H9 (cell line): ENCODE measurements around the gene MAPK8IP3. TPM values are rescaled to one million over a fixed set of nuclear protein-coding genes. Genes with fewer than 3 reads are reported as not detected.

Experiments
- DNase-seq: peaks from one replicate; pipeline ENCODE4 v3.0.0-alpha.2; 2017
- H2AFZ ChIP-seq: one replicate; pipeline ENCODE4 v1.6.1; 2013; ENCODE audit warnings: mild to moderate bottlenecking, low read length, control low read depth, moderate library complexity
- H2AK5ac ChIP-seq: 2 replicates; pipeline ENCODE4 v1.6.1; 2013; ENCODE audit warnings: low read length, control low read depth, mixed read lengths; ENCODE audit not compliant: insufficient read length
- H2BK120ac ChIP-seq: one replicate; pipeline ENCODE4 v1.6.1; 2013; ENCODE audit warnings: low read depth, mild to moderate bottlenecking, low read length, control low read depth, inconsistent platforms; ENCODE audit not compliant: poor library complexity, severe bottlenecking
- H2BK12ac ChIP-seq: 2 replicates; pipeline ENCODE4 v1.6.1; 2013; ENCODE audit warnings: low read length, control low read depth, mixed read lengths, low read depth; ENCODE audit not compliant: insufficient read length
- H2BK15ac ChIP-seq: 2 replicates; pipeline ENCODE4 v1.6.1; 2013; ENCODE audit warnings: low read depth, low read length, control low read depth
- H2BK20ac ChIP-seq: one replicate; pipeline ENCODE4 v1.6.1; 2013; ENCODE audit warnings: low read depth, mild to moderate bottlenecking, low read length, control low read depth, inconsistent platforms; ENCODE audit not compliant: poor library complexity, severe bottlenecking
- H2BK5ac ChIP-seq: 2 replicates; pipeline ENCODE4 v1.6.1; 2013; ENCODE audit warnings: low read length, control low read depth, mixed read lengths; ENCODE audit not compliant: insufficient read length
- H3K14ac ChIP-seq: 2 replicates; pipeline ENCODE4 v1.6.1; 2013; ENCODE audit warnings: low read length, control low read depth; ENCODE audit not compliant: insufficient read depth
- H3K18ac ChIP-seq: 2 replicates; pipeline ENCODE4 v1.6.1; 2013; ENCODE audit warnings: low read depth, mild to moderate bottlenecking, mixed read lengths, low read length, control low read depth; ENCODE audit not compliant: insufficient read length
- H3K23ac ChIP-seq: 2 replicates; pipeline ENCODE4 v1.6.1; 2013; ENCODE audit warnings: low read length, control low read depth, mixed read lengths, low read depth; ENCODE audit not compliant: insufficient read length
- H3K23me2 ChIP-seq: 2 replicates; pipeline ENCODE4 v1.6.1; 2013; ENCODE audit warnings: low read depth, mild to moderate bottlenecking, mixed read lengths, low read length, control low read depth; ENCODE audit not compliant: insufficient read length, poor library complexity, severe bottlenecking
- H3K27ac ChIP-seq: 2 replicates; pipeline ENCODE4 v1.5.1; 2013; ENCODE audit warnings: low read length, control low read depth, mixed read lengths, low read depth; ENCODE audit not compliant: insufficient read length
- H3K27me3 ChIP-seq: 2 replicates; pipeline ENCODE4 v1.6.1; 2013; ENCODE audit warnings: low read length, control low read depth, inconsistent platforms; ENCODE audit not compliant: insufficient read depth
- H3K4ac ChIP-seq: 2 replicates; pipeline ENCODE4 v1.6.1; 2013; ENCODE audit warnings: low read depth, mild to moderate bottlenecking, control low read depth, inconsistent platforms, low read length, moderate library complexity
- H3K4me1 ChIP-seq: 2 replicates; pipeline ENCODE4 v1.6.1; 2013; ENCODE audit warnings: low read length, control low read depth, inconsistent platforms; ENCODE audit not compliant: insufficient read depth
- H3K4me2 ChIP-seq: 2 replicates; pipeline ENCODE4 v1.6.1; 2013; ENCODE audit warnings: low read length, control low read depth, mixed read lengths; ENCODE audit not compliant: insufficient read length, insufficient read depth
- H3K56ac ChIP-seq: 2 replicates; pipeline ENCODE4 v1.6.1; 2013; ENCODE audit warnings: low read depth, mild to moderate bottlenecking, mixed read lengths, low read length, control low read depth; ENCODE audit not compliant: insufficient read length
- H3K79me1 ChIP-seq: 2 replicates; pipeline ENCODE4 v1.6.1; 2013; ENCODE audit warnings: low read depth, mild to moderate bottlenecking, moderate library complexity, low read length, control low read depth, inconsistent platforms; ENCODE audit not compliant: insufficient read depth, poor library complexity, severe bottlenecking
- H3K79me2 ChIP-seq: 2 replicates; pipeline ENCODE4 v1.6.1; 2013; ENCODE audit warnings: low read length, control low read depth, inconsistent platforms; ENCODE audit not compliant: insufficient read depth
- H3K9ac ChIP-seq: 2 replicates; pipeline ENCODE4 v1.6.1; 2013; ENCODE audit warnings: low read length, control low read depth, mixed read lengths; ENCODE audit not compliant: insufficient read length; ENCODE audit errors: extremely low read depth
- H3K9me3 ChIP-seq: one replicate; pipeline ENCODE4 v1.6.1; 2013; ENCODE audit warnings: low read depth, low read length, inconsistent platforms; ENCODE audit not compliant: control insufficient read depth
- H3T11ph ChIP-seq: one replicate; pipeline ENCODE4 v1.6.1; 2013; ENCODE audit warnings: mild to moderate bottlenecking, low read length, control low read depth, inconsistent platforms
- H4K20me1 ChIP-seq: one replicate; pipeline ENCODE4 v1.6.1; 2013; ENCODE audit not compliant: control insufficient read depth, insufficient read length, insufficient read depth
- H4K5ac ChIP-seq: 2 replicates; pipeline ENCODE4 v1.6.1; 2013; ENCODE audit warnings: low read depth, mild to moderate bottlenecking, mixed read lengths, low read length, control low read depth; ENCODE audit not compliant: insufficient read length
- H4K8ac ChIP-seq: replicated peaks from 2 replicates; pipeline ENCODE4 v1.6.1; 2013; ENCODE audit warnings: low read length, control low read depth, mixed read lengths, low read depth; ENCODE audit not compliant: insufficient read length
- H4K91ac ChIP-seq: 2 replicates; pipeline ENCODE4 v1.6.1; 2013; ENCODE audit warnings: low read depth, mild to moderate bottlenecking, moderate library complexity, mixed read lengths, low read length, control low read depth; ENCODE audit not compliant: insufficient read length
- H3K27ac Mint-ChIP-seq, 3 experiments: 2 replicates in 2 of 3; 3 replicates in 1 of 3; pipeline ENCODE4 v1.8.0; 2020 to 2021; ENCODE audit warnings: mixed read lengths in 3 of 3, mild to moderate bottlenecking in 1 of 3, moderate library complexity in 1 of 3
- H3K27me3 Mint-ChIP-seq: 2 replicates; pipeline ENCODE4 v1.8.0; 2021; ENCODE audit warnings: low read depth, mild to moderate bottlenecking, moderate library complexity, mixed read lengths
- H3K36me3 Mint-ChIP-seq, 3 experiments: 2 replicates in 2 of 3; 3 replicates in 1 of 3; pipeline ENCODE4 v1.8.0; 2020 to 2021; ENCODE audit warnings: low read depth in 3 of 3, mixed read lengths in 3 of 3; ENCODE audit not compliant: insufficient read depth in 1 of 3
- H3K4me1 Mint-ChIP-seq, 2 experiments: 2 replicates each; pipeline ENCODE4 v1.8.0; 2020; ENCODE audit warnings: mixed read lengths in 2 of 2
- H3K4me3 Mint-ChIP-seq, 2 experiments: 2 replicates in 1 of 2; 3 replicates in 1 of 2; pipeline ENCODE4 v1.8.0; 2020 to 2021; ENCODE audit warnings: mild to moderate bottlenecking in 2 of 2, mixed read lengths in 2 of 2, moderate library complexity in 1 of 2
- H3K9me3 Mint-ChIP-seq, 2 experiments: 2 replicates in 1 of 2; 3 replicates in 1 of 2; pipeline ENCODE4 v1.8.0; 2020; ENCODE audit warnings: mild to moderate bottlenecking in 2 of 2, mixed read lengths in 2 of 2, moderate library complexity in 1 of 2
- CTCF ChIP-seq: fragments of 200-600 bp; sonication (generic); conservative IDR thresholded peaks from 3 replicates; pipeline ENCODE4 v1.8.0; 2021; ENCODE audit warnings: antibody characterized with exemption, mild to moderate bottlenecking
- WGBS: extraction: QIAGEN DNeasy Blood & Tissue Kit; methylation state at CpG from one replicate; pipeline ENCODE4 v1.1.7; 2013; ENCODE audit warnings: missing lambda C conversion rate, low lambda C conversion rate, mixed read lengths; ENCODE audit not compliant: insufficient read length; ENCODE audit errors: extremely low coverage; 5-methylcytosine and 5-hydroxymethylcytosine counted together
- total RNA-seq: library from RNA; stranded (reverse); gene quantifications from 2 replicates; pipeline ENCODE4 v1.2.1, GENCODE V29; 2021

The MAPK8IP3 gene
- total RNA-seq, 1 experiment from 2014 or later: 51.3 TPM

- Histone ChIP-seq H3K9ac (peak within 1 kb of the TSS; percentile 66), H3K4me2 (peak within 1 kb of the TSS; percentile 64), H3T11ph (no peak within 1 kb of the TSS), H2BK120ac (no peak within 1 kb of the TSS), H3K27ac (no peak within 1 kb of the TSS), H2BK5ac (no peak within 1 kb of the TSS), H4K91ac (no peak within 1 kb of the TSS), H3K79me1 (peaks cover 5% of the 10 kb centered on the region), H2BK15ac (no peak within 1 kb of the TSS), H2BK12ac (no peak within 1 kb of the TSS), H3K18ac (peak within 1 kb of the TSS; percentile 44), H3K27me3 (no peaks in the 10 kb centered on the region), H3K14ac (peak within 1 kb of the TSS; percentile 79), H3K79me2 (no peaks in the 10 kb centered on the region; the same call in 1 of the 2 replicates), H3K56ac (no peak within 1 kb of the TSS), H2AK5ac (no peak within 1 kb of the TSS), H4K8ac (no peak within 1 kb of the TSS), H3K23me2 (peaks cover 9% of the 10 kb centered on the region), H3K4ac (no peak within 1 kb of the TSS), H3K4me1 (no peaks in the 10 kb centered on the region), H3K23ac (no peak within 1 kb of the TSS), H3K9me3 (no peaks in the 10 kb centered on the region), H2AFZ (no peak within 1 kb of the TSS), H2BK20ac (no peak within 1 kb of the TSS), H4K5ac (no peak within 1 kb of the TSS), H4K20me1 (no peaks in the 10 kb centered on the region)
- H3K9me3 Mint-ChIP-seq: no peaks in the 10 kb centered on the region
- H3K27ac Mint-ChIP-seq: peak within 1 kb of the TSS; percentile 98 to 99 (median 99); a peak in 6 of 7 replicates
- TF ChIP-seq CTCF: no peak
- peak within 1 kb of the TSS; percentile 95 to 98 for H3K4me3 Mint-ChIP-seq
- no peak for DNase-seq
- H3K27me3 Mint-ChIP-seq: no peaks in the 10 kb centered on the region; the same call in 1 of the 2 replicates
- no CpG with 5 or more reads among the region's 53 CpGs for WGBS
- H3K36me3 Mint-ChIP-seq: peaks cover 9 to 47% (median 28%) of the 10 kb centered on the region in 3 experiments; a peak in 6 of 7 replicates
- peaks cover 3 to 19% of the 10 kb centered on the region in 2 experiments for H3K4me1 Mint-ChIP-seq
Measured at GRCh38 chr16:1772362-1772907, 66.4 kb downstream of the MAPK8IP3 start, which contains the start of gene EME2. Gene EME2, plus strand, starts transcription at chr16:1772810. Its CDS starts 418 bp downstream, at chr16:1773228.
